HepG2 (cell line): ENCODE results near the gene LCAT. TPM values are rescaled to one million over a fixed set of nuclear protein-coding genes. Genes with fewer than 3 reads are reported as not detected.

Experiments
- GATAD2A ChIP-seq: IDR thresholded peaks from 2 replicates; pipeline ENCODE4 v1.6.1; 2016
- KLF15 ChIP-seq: sonication (generic); formaldehyde crosslinking; IDR thresholded peaks from 2 replicates; pipeline ENCODE4 v1.8.1; 2023; ENCODE audit warnings: borderline replicate concordance, mild to moderate bottlenecking, inconsistent platforms, missing genetic modification reagents, mixed read lengths
- MAFF ChIP-seq: IDR thresholded peaks from 2 replicates; pipeline ENCODE4 v1.6.1; 2011; ENCODE audit warnings: low read depth, low read length, improper control_type of control experiment
- MAFG ChIP-seq: sonication (generic); formaldehyde crosslinking; IDR thresholded peaks from 2 replicates; pipeline ENCODE4 v1.5.1; 2020; ENCODE audit warnings: mild to moderate bottlenecking, missing genetic modification reagents
- PLRG1 ChIP-seq: fragments of 450-650 bp; conservative IDR thresholded peaks from 2 replicates; pipeline ENCODE4 v1.6.1; 2016
- ZMAT3 ChIP-seq: sonication (generic); formaldehyde crosslinking; conservative IDR thresholded peaks from 2 replicates; pipeline ENCODE4 v1.7.0; 2021; ENCODE audit warnings: missing genetic modification reagents
- ZNF205 ChIP-seq: IDR thresholded peaks from 2 replicates; pipeline ENCODE4 v1.6.1; 2018; ENCODE audit warnings: missing biosample characterization, missing genetic modification reagents
- ZNF253 ChIP-seq: sonication (generic); formaldehyde crosslinking; IDR thresholded peaks from 2 replicates; pipeline ENCODE4 v1.8.0; 2022; ENCODE audit warnings: mild to moderate bottlenecking, missing genetic modification reagents, borderline replicate concordance
- ZNF430 ChIP-seq: sonication (generic); formaldehyde crosslinking; IDR thresholded peaks from 2 replicates; pipeline ENCODE4 v1.9.0; 2021; ENCODE audit warnings: mild to moderate bottlenecking, missing genetic modification reagents
- ZNF644 ChIP-seq: IDR thresholded peaks from 2 replicates; pipeline ENCODE4 v1.6.1; 2016; ENCODE audit warnings: low read depth
- ZNF780A ChIP-seq: sonication (generic); formaldehyde crosslinking; IDR thresholded peaks from 2 replicates; pipeline ENCODE4 v1.8.0; 2022; ENCODE audit warnings: mild to moderate bottlenecking, missing genetic modification reagents, moderate library complexity
- ZNF816 ChIP-seq: sonication (generic); formaldehyde crosslinking; IDR thresholded peaks from 2 replicates; pipeline ENCODE4 v1.8.0; 2022; ENCODE audit warnings: missing genetic modification reagents, mild to moderate bottlenecking, borderline replicate concordance
- polyA plus RNA-seq, 8 experiments: library from polyadenylated mRNA; depleted of rRNA in 3 of 8; stranded (reverse) in 7 of 8; unstranded in 1 of 8; fragments of >200 nt; fragmentation: Illumina TruSeq in 4 of 8; extraction: Trizol in 4 of 8; gene quantifications; 2 replicates each; pipeline versions ENCODE4 v1.2.1 to v1.2.3, GENCODE V29; 2011 to 2016; ENCODE audit warnings: low read depth in 4 of 8, missing spikeins in 1 of 8, mixed read lengths in 1 of 8; ENCODE audit not compliant: insufficient read depth in 1 of 8
- total RNA-seq, 5 experiments: library from RNA; depleted of rRNA; stranded (reverse); fragments of >200 nt; fragmentation: Illumina TruSeq; extraction: Trizol; gene quantifications; 2 replicates each; pipeline ENCODE4 v1.2.3, GENCODE V29; 2016; ENCODE audit warnings: low read depth in 1 of 5
- TF ChIP-seq, protein P1 (sequence below): sonication (generic); formaldehyde crosslinking; IDR thresholded peaks from 2 replicates; pipeline ENCODE4 v1.5.1; 2020; ENCODE audit warnings: mild to moderate bottlenecking, missing genetic modification reagents, moderate library complexity
- TF ChIP-seq, protein P2 (sequence below): sonication (generic); formaldehyde crosslinking; IDR thresholded peaks from 2 replicates; pipeline ENCODE4 v1.8.0; 2022; ENCODE audit warnings: missing genetic modification reagents, mild to moderate bottlenecking, inconsistent platforms, borderline replicate concordance
- TF ChIP-seq, protein P3 (sequence below): sonication (generic); formaldehyde crosslinking; conservative IDR thresholded peaks from 2 replicates; pipeline ENCODE4 v1.4.0; 2020; ENCODE audit warnings: mild to moderate bottlenecking, missing genetic modification reagents, moderate library complexity
- TF ChIP-seq, protein P4 (sequence below): sonication (generic); formaldehyde crosslinking; IDR thresholded peaks from 2 replicates; pipeline ENCODE4 v1.8.0; 2022; ENCODE audit warnings: mild to moderate bottlenecking, missing genetic modification reagents; ENCODE audit not compliant: insufficient replicate concordance
- TF ChIP-seq, protein P5 (sequence below): sonication (generic); formaldehyde crosslinking; IDR thresholded peaks from 2 replicates; pipeline ENCODE4 v1.8.0; 2022; ENCODE audit warnings: mild to moderate bottlenecking, missing genetic modification reagents, moderate library complexity
- TF ChIP-seq, protein P6 (sequence below): sonication (generic); formaldehyde crosslinking; IDR thresholded peaks from 2 replicates; pipeline ENCODE4 v1.8.0; 2022; ENCODE audit warnings: mild to moderate bottlenecking, missing genetic modification reagents, moderate library complexity

The LCAT gene
- total and polyA plus RNA-seq, 2 of the 13 experiments (the other 11 are each of a cell fraction or from before 2014, with no cell fraction given): 36.1 to 38.9 TPM

DNA sequence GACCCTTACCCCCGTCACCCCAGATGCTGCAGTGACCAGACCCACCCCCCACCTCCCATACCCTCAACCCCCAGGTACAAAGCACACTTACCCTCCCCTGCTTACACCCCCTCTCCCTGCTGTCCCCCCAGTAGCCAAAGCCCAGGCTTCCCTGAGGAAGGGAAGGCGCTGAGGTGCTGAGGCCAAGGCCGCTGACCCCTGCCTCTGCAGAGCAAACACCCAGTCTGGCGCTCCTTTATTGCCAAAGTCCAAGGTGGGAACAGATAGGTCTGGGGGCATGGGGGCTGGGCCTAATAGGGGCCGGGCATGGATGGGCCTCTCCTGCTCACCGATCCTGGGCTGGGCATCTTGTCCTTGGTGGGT is 683 bp downstream of the LCAT start (continued):
- TF ChIP-seq ZNF430 (peak; percentile 41; the same call in 1 of the 2 replicates), ZNF816 (CRISPR knock-in tag) (peak; percentile 86; the same call in 1 of the 2 replicates), PLRG1 (no peak), ZNF253 (CRISPR knock-in tag) (no peak), MAFF (no peak), KLF15 (no peak), ZMAT3 (CRISPR knock-in tag) (0 out of 2 replicates have a peak, but pooled peaks have one; percentile 2), ZNF205 (CRISPR knock-in tag) (peak; percentile 43; the same call in 1 of the 2 replicates), GATAD2A (peak; percentile 74), ZNF644 (CRISPR knock-in tag) (no peak), ZNF780A (CRISPR knock-in tag) (no peak), MAFG (no peak)
- TF ChIP-seq, protein P1, sequence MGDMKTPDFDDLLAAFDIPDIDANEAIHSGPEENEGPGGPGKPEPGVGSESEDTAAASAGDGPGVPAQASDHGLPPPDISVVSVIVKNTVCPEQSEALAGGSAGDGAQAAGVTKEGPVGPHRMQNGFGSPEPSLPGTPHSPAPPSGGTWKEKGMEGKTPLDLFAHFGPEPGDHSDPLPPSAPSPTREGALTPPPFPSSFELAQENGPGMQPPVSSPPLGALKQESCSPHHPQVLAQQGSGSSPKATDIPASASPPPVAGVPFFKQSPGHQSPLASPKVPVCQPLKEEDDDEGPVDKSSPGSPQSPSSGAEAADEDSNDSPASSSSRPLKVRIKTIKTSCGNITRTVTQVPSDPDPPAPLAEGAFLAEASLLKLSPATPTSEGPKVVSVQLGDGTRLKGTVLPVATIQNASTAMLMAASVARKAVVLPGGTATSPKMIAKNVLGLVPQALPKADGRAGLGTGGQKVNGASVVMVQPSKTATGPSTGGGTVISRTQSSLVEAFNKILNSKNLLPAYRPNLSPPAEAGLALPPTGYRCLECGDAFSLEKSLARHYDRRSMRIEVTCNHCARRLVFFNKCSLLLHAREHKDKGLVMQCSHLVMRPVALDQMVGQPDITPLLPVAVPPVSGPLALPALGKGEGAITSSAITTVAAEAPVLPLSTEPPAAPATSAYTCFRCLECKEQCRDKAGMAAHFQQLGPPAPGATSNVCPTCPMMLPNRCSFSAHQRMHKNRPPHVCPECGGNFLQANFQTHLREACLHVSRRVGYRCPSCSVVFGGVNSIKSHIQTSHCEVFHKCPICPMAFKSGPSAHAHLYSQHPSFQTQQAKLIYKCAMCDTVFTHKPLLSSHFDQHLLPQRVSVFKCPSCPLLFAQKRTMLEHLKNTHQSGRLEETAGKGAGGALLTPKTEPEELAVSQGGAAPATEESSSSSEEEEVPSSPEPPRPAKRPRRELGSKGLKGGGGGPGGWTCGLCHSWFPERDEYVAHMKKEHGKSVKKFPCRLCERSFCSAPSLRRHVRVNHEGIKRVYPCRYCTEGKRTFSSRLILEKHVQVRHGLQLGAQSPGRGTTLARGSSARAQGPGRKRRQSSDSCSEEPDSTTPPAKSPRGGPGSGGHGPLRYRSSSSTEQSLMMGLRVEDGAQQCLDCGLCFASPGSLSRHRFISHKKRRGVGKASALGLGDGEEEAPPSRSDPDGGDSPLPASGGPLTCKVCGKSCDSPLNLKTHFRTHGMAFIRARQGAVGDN (CRISPR knock-in tag): peak; percentile 74
- TF ChIP-seq, protein P2, sequence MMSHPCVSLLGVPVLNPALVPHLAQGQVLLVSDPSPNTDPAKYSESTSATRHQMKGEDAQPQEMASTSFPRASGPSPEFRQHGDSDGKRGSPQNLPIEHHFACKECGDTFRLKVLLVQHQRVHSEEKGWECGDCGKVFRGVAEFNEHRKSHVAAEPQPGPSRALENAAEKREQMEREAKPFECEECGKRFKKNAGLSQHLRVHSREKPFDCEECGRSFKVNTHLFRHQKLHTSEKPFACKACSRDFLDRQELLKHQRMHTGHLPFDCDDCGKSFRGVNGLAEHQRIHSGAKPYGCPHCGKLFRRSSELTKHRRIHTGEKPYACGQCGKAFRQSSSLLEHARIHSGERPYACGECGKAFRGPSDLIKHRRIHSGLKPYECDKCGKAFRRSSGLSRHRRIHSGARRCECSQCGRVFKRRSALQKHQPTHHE (CRISPR knock-in tag): no peak
- TF ChIP-seq, protein P3, sequence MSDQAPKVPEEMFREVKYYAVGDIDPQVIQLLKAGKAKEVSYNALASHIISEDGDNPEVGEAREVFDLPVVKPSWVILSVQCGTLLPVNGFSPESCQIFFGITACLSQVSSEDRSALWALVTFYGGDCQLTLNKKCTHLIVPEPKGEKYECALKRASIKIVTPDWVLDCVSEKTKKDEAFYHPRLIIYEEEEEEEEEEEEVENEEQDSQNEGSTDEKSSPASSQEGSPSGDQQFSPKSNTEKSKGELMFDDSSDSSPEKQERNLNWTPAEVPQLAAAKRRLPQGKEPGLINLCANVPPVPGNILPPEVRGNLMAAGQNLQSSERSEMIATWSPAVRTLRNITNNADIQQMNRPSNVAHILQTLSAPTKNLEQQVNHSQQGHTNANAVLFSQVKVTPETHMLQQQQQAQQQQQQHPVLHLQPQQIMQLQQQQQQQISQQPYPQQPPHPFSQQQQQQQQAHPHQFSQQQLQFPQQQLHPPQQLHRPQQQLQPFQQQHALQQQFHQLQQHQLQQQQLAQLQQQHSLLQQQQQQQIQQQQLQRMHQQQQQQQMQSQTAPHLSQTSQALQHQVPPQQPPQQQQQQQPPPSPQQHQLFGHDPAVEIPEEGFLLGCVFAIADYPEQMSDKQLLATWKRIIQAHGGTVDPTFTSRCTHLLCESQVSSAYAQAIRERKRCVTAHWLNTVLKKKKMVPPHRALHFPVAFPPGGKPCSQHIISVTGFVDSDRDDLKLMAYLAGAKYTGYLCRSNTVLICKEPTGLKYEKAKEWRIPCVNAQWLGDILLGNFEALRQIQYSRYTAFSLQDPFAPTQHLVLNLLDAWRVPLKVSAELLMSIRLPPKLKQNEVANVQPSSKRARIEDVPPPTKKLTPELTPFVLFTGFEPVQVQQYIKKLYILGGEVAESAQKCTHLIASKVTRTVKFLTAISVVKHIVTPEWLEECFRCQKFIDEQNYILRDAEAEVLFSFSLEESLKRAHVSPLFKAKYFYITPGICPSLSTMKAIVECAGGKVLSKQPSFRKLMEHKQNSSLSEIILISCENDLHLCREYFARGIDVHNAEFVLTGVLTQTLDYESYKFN (CRISPR knock-in tag): peak; percentile 99
- TF ChIP-seq, protein P4, sequence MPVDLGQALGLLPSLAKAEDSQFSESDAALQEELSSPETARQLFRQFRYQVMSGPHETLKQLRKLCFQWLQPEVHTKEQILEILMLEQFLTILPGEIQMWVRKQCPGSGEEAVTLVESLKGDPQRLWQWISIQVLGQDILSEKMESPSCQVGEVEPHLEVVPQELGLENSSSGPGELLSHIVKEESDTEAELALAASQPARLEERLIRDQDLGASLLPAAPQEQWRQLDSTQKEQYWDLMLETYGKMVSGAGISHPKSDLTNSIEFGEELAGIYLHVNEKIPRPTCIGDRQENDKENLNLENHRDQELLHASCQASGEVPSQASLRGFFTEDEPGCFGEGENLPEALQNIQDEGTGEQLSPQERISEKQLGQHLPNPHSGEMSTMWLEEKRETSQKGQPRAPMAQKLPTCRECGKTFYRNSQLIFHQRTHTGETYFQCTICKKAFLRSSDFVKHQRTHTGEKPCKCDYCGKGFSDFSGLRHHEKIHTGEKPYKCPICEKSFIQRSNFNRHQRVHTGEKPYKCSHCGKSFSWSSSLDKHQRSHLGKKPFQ (CRISPR knock-in tag): peak; percentile 95
- TF ChIP-seq, protein P5, sequence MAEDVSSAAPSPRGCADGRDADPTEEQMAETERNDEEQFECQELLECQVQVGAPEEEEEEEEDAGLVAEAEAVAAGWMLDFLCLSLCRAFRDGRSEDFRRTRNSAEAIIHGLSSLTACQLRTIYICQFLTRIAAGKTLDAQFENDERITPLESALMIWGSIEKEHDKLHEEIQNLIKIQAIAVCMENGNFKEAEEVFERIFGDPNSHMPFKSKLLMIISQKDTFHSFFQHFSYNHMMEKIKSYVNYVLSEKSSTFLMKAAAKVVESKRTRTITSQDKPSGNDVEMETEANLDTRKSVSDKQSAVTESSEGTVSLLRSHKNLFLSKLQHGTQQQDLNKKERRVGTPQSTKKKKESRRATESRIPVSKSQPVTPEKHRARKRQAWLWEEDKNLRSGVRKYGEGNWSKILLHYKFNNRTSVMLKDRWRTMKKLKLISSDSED (CRISPR knock-in tag): no peak
- TF ChIP-seq, protein P6, sequence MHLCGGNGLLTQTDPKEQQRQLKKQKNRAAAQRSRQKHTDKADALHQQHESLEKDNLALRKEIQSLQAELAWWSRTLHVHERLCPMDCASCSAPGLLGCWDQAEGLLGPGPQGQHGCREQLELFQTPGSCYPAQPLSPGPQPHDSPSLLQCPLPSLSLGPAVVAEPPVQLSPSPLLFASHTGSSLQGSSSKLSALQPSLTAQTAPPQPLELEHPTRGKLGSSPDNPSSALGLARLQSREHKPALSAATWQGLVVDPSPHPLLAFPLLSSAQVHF (CRISPR knock-in tag): peak; percentile 69; the same call in 1 of the 2 replicates
